ENCODE results near the gene PSIP1. TPM values are rescaled to one million over a fixed set of nuclear protein-coding genes. Genes with fewer than 3 reads are reported as not detected.

The PSIP1 gene
- total RNA-seq, 1 experiment from 2014 or later: 56.2 TPM

DNA sequence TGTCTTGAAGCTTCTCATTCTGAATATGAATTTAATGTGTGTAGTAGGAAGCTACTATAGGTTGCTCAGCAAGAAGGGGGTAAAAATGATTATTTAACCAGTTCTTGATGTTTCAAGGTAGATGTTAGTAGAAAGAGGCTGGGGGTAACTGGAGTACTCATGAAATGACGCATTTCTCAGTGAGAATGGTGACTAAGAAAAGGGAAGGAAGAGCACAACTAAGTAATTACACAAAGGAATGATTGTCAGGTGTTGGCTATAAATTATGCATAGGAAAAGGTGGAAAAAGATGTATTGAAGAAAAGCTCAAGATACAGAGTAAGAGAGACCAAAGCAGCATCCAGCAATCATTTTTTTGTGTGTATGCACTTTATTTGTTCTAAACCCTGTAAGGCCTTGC is 1.4 kb upstream of the PSIP1 start:
- intact Hi-C loops (cut with micrococcal nuclease; ENCODE audit: unreplicated experiment): loop anchor here (2.0 kb wide), 1 partner anchor 95 kb away; no protein-coding TSS in a partner anchor
- no peak for DNase-seq
- H3K27me3 Mint-ChIP-seq (ENCODE audit: unreplicated experiment): no peaks in the 10 kb centered on the region
- CTCF ChIA-PET: interaction anchor here (1.1 kb wide), 1 partner anchor 105 kb away, joined by 6 read pairs; no protein-coding TSS in a partner anchor
- H3K4me3 Mint-ChIP-seq (ENCODE audit: low read depth, unreplicated experiment): no peak overlapping the region
- H3K36me3 Mint-ChIP-seq (ENCODE audit: insufficient read depth, unreplicated experiment): peaks cover 22% of the 10 kb centered on the region
- no peaks in the 10 kb centered on the region for H3K9me3 Mint-ChIP-seq (ENCODE audit: low read depth, unreplicated experiment)
- no TSS peak for BruUV-seq (replicated peaks)
- no peak overlapping the region for H3K27ac Mint-ChIP-seq (ENCODE audit: unreplicated experiment)
- H3K4me1 Mint-ChIP-seq (ENCODE audit: low read depth, unreplicated experiment): peaks cover 15% of the 10 kb centered on the region
- TF ChIP-seq, protein P1, sequence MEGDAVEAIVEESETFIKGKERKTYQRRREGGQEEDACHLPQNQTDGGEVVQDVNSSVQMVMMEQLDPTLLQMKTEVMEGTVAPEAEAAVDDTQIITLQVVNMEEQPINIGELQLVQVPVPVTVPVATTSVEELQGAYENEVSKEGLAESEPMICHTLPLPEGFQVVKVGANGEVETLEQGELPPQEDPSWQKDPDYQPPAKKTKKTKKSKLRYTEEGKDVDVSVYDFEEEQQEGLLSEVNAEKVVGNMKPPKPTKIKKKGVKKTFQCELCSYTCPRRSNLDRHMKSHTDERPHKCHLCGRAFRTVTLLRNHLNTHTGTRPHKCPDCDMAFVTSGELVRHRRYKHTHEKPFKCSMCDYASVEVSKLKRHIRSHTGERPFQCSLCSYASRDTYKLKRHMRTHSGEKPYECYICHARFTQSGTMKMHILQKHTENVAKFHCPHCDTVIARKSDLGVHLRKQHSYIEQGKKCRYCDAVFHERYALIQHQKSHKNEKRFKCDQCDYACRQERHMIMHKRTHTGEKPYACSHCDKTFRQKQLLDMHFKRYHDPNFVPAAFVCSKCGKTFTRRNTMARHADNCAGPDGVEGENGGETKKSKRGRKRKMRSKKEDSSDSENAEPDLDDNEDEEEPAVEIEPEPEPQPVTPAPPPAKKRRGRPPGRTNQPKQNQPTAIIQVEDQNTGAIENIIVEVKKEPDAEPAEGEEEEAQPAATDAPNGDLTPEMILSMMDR (IDR thresholded peaks at IDR 0.05; ENCODE audit: unreplicated experiment): no peak

DNA sequence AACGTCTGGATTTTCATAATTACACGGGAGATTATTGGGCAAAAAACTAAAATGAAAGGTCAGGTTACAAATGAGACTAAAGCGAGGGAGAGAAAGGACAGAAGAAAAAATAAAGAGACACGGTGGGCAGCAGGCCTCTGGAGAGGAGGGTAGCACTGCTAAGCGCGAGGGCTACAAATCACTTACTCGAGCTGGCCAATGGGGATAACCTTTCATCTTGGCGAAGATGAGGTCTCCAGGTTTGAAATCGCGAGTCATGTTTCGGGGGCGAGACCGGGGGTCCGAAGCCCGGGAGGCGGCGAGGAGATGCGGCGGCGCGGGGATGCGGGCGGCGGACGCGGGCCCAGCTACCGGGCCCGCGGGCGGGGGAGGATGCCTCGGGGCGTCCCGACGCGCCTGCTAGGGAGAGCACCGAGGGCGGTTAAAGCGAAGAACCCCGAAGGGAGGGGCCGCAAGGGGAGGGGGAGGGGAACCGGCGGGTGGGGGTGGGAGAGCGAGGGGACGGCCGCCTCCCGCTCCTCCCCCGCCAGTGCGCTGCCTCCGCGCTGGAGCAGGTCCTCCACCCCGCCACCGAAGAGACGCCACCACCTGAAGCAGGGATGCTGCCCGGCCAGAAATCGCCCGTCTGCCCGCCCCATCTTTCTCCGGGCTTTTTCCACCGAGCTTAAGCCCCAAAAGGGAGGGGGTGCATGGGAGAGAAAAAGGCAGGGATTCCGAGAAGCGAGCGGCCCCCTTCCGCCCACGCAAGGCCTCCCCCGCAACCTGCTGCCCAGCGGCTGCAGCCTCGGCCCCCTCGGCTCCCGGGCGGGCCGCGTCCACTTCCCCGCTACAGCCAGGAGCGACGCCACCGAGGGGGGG is 610 bp downstream of the PSIP1 start:
- no TSS peak for BruUV-seq (replicated peaks)
- no peaks in the 10 kb centered on the region for H3K27me3 Mint-ChIP-seq (ENCODE audit: unreplicated experiment)
- CTCF ChIA-PET: interaction anchor here (0.6 kb wide), 1 partner anchor 30 kb away, joined by 3 read pairs; no protein-coding TSS in a partner anchor
- no peaks in the 10 kb centered on the region for H3K9me3 Mint-ChIP-seq (ENCODE audit: low read depth, unreplicated experiment)
- intact Hi-C loops (cut with micrococcal nuclease; ENCODE audit: unreplicated experiment): no loop called here
- peak; percentile 17 for DNase-seq
- TF ChIP-seq, protein P1 (IDR thresholded peaks at IDR 0.05; ENCODE audit: unreplicated experiment): no peak
- H3K4me1 Mint-ChIP-seq (ENCODE audit: low read depth, unreplicated experiment): peaks cover 15% of the 10 kb centered on the region
- peak overlapping the region; percentile 61 for H3K27ac Mint-ChIP-seq (ENCODE audit: unreplicated experiment)
- H3K36me3 Mint-ChIP-seq (ENCODE audit: insufficient read depth, unreplicated experiment): peaks cover 22% of the 10 kb centered on the region
- peak overlapping the region; percentile 72 for H3K4me3 Mint-ChIP-seq (ENCODE audit: low read depth, unreplicated experiment)

DNA sequence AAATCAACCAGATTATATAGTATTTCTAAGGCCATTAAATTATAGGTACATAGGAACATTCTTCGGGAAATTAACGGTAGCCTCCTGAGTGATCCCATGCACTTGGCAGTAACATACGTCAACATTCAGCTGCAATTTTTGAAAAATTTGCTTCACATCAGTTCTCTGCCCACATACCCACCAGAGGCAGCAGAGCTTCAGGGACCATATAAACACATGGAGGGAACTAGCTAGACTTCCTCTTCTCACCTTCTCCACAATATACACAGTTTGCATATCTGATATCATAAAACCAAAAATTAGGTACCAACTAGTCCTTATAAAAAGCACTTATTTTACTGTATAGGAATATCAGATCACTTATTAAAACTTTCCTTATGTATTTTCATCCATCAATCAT is 4.8 kb downstream of the PSIP1 start:
- no peak overlapping the region for H3K4me3 Mint-ChIP-seq (ENCODE audit: low read depth, unreplicated experiment)

DNA sequence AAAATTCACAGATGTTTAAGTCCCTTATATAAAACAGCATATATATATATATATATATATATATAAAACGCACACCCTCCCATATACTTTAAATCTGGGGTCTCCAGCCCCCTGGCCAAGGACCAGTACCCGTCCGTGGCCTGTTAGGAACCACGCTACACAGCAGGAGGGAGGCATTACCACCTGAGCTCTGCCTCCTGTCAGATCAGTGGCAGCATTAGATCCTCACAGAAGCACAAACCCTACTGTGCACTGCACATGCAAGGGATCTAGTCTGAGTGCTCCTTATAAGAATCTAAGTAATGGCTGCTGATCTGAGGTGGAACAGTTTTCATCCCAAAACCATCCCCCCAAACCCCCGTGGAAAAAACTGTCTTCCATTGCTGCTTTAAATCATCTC is 9.0 kb downstream of the PSIP1 start:
- Mint-ChIP-seq H3K4me3 (ENCODE audit: low read depth, unreplicated experiment) (no peak overlapping the region), H3K27ac (ENCODE audit: unreplicated experiment) (no peak overlapping the region), H3K9me3 (ENCODE audit: low read depth, unreplicated experiment) (no peaks in the 10 kb centered on the region), H3K36me3 (ENCODE audit: insufficient read depth, unreplicated experiment) (peaks cover 4% of the 10 kb centered on the region), H3K4me1 (ENCODE audit: low read depth, unreplicated experiment) (no peaks in the 10 kb centered on the region), H3K27me3 (ENCODE audit: unreplicated experiment) (no peaks in the 10 kb centered on the region)
- TF ChIP-seq, protein P1 (IDR thresholded peaks at IDR 0.05; ENCODE audit: unreplicated experiment): no peak
- intact Hi-C loops (cut with micrococcal nuclease; ENCODE audit: unreplicated experiment): no loop called here
- no TSS peak for BruUV-seq (replicated peaks)
- CTCF ChIA-PET: interaction anchor here (0.6 kb wide), 1 partner anchor 68 kb away, joined by 3 read pairs; no protein-coding TSS in a partner anchor
- DNase-seq: no peak

More for the DNA sequence above, 4.8 kb downstream of the PSIP1 start:
- BruUV-seq (replicated peaks): no TSS peak
- no peak for DNase-seq
- H3K27ac Mint-ChIP-seq (ENCODE audit: unreplicated experiment): no peak overlapping the region
- peaks cover under 1% of the 10 kb centered on the region for H3K4me1 Mint-ChIP-seq (ENCODE audit: low read depth, unreplicated experiment)
- peaks cover 19% of the 10 kb centered on the region for H3K36me3 Mint-ChIP-seq (ENCODE audit: insufficient read depth, unreplicated experiment)
- CTCF ChIA-PET: no interaction called here
- no peaks in the 10 kb centered on the region for H3K27me3 Mint-ChIP-seq (ENCODE audit: unreplicated experiment)
- intact Hi-C loops (cut with micrococcal nuclease; ENCODE audit: unreplicated experiment): no loop called here
- no peaks in the 10 kb centered on the region for H3K9me3 Mint-ChIP-seq (ENCODE audit: low read depth, unreplicated experiment)
- TF ChIP-seq, protein P1 (IDR thresholded peaks at IDR 0.05; ENCODE audit: unreplicated experiment): no peak
